ACC112 (cell line): ENCODE measurements around the gene KAT6B.
A peak's percentile ranks its signal among the peaks of the same experiment; 100 is the strongest.

Experiments
- H2AFZ ChIP-seq: fragments of 200-600 bp; sonication (generic); one replicate; pipeline ENCODE4 v1.6.0; 2017; ENCODE audit warnings: antibody characterized with exemption, low read length; ENCODE audit not compliant: unreplicated experiment
- H3K27ac ChIP-seq: fragments of 200-600 bp; sonication (generic); 2 replicates; pipeline ENCODE4 v1.5.1; 2014; ENCODE audit warnings: low read depth, mild to moderate bottlenecking, antibody characterized with exemption, low read length, moderate library complexity
- H3K27me3 ChIP-seq: fragments of 200-600 bp; sonication (generic); 2 replicates; pipeline ENCODE4 v1.6.1; 2014; ENCODE audit warnings: mild to moderate bottlenecking, antibody characterized with exemption, low read length, moderate library complexity, mixed read lengths; ENCODE audit not compliant: insufficient read depth
- H3K36me3 ChIP-seq: fragments of 200-600 bp; sonication (generic); 2 replicates; pipeline ENCODE4 v1.6.1; 2016; ENCODE audit warnings: mild to moderate bottlenecking, antibody characterized with exemption, low read length, moderate library complexity, mixed read lengths; ENCODE audit not compliant: insufficient read depth
- H3K4me1 ChIP-seq: fragments of 200-600 bp; sonication (generic); one replicate; pipeline ENCODE4 v1.6.1; 2016; ENCODE audit warnings: low read length, mixed read lengths; ENCODE audit not compliant: insufficient read depth, unreplicated experiment, control insufficient read depth
- H3K4me3 ChIP-seq: fragments of 200-600 bp; sonication (generic); 2 replicates; pipeline ENCODE4 v1.5.1; 2014; ENCODE audit warnings: mild to moderate bottlenecking, low read depth, low read length
- H3K79me2 ChIP-seq: fragments of 200-600 bp; sonication (generic); one replicate; pipeline ENCODE4 v1.6.0; 2016; ENCODE audit warnings: low read length; ENCODE audit not compliant: control insufficient read depth, unreplicated experiment, insufficient read depth

Gene KAT6B

DNA sequence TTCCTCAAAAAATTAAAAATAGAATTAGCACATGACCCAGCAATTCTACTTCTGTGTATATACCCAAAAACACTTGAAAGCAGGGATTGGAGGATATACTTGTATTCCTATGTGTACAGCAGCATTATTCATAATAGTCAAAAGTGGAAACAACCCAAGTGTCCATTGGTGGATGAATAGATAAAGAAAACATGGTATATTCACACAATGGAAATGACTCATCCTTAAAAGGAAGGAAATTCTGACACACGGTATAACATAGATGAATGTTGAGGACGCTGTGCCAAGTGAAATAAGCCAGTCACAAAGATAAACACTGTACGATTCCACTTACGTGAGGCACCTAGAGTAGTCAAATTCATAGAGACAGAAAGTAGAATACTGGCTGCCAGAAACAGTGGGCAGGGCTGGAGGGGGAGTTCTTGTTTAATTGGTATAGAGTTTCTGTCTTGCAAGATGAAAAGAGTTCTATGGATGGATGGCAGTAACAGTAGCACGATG is 26.6 kb upstream of the KAT6B start:
- Histone ChIP-seq H3K36me3 (no peaks in the 10 kb centered on the region), H3K79me2 (no peaks in the 10 kb centered on the region), H3K27me3 (no peaks in the 10 kb centered on the region), H3K4me1 (peaks cover 7% of the 10 kb centered on the region), H3K27ac (peak overlapping the region; percentile 75), H3K4me3 (no peak overlapping the region), H2AFZ (no peak overlapping the region)

DNA sequence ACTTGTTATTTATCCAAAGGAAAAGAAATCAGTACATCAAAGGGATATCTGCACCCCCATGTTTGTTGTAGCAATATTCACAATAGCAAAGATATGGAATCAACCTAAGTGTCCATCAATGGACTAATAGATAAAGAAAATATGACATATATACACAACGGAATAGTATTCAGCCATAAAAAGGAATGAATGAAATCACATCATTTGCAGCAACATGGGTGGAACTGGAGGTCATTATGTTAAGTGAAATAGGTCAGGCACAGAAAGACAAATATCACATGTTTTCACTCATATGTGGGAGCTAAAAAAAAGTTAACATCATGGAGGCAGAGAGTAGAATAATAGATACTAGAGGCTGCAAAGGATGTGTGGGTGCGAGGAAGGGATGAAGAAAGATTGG is 25.0 kb upstream of the KAT6B start:
- Histone ChIP-seq H3K4me3 (no peak overlapping the region), H2AFZ (no peak overlapping the region), H3K79me2 (no peaks in the 10 kb centered on the region), H3K27ac (no peak overlapping the region), H3K4me1 (peaks cover 7% of the 10 kb centered on the region), H3K27me3 (no peaks in the 10 kb centered on the region), H3K36me3 (no peaks in the 10 kb centered on the region)

DNA sequence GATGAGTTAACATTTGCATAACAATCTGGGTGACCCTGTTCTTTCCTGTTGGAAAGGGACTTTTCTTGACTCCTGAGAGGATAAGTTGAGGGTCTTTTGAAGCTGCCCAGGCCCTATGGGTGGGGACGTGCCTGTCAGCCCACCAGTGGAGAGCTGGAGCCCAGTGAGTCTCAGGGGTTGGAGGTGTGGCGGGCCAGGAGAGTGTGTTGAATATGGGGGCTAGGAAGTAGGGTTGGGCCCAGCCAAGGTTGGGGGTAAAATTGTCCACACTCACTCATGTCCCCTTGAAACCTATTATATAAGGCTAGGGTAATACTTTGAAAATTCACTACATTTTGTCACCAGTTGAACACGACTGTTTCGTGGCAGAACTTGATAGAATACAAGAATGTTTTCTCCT is 17.9 kb upstream of the KAT6B start:
- H3K4me3 ChIP-seq = no peak overlapping the region
- no peaks in the 10 kb centered on the region for H3K36me3 ChIP-seq
- no peak overlapping the region for H2AFZ ChIP-seq
- no peaks in the 10 kb centered on the region for H3K27me3 ChIP-seq
- no peaks in the 10 kb centered on the region for H3K4me1 ChIP-seq
- no peaks in the 10 kb centered on the region for H3K79me2 ChIP-seq
- no peak overlapping the region for H3K27ac ChIP-seq

DNA sequence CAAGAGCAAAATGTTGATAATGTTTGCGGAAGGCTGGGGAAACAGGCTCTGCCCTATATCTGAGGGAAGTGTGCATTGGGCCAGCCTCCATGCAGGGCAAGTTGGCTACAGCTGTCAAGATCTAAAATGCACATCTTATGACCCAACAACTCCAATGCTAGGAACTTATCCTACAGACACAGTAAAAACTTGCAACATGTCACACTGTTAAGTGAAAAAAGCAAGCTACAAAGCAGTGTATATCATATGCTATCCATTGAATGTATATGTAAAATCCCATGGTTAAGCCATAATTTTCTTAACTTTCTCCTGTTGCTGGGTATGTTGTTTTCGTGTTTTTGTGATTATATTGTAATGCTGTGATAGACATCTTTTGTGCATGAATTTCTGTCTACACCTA is 16.3 kb upstream of the KAT6B start:
- Histone ChIP-seq H3K27ac (no peak overlapping the region), H3K27me3 (no peaks in the 10 kb centered on the region), H3K4me1 (no peaks in the 10 kb centered on the region), H2AFZ (no peak overlapping the region), H3K79me2 (no peaks in the 10 kb centered on the region), H3K4me3 (no peak overlapping the region), H3K36me3 (no peaks in the 10 kb centered on the region)

DNA sequence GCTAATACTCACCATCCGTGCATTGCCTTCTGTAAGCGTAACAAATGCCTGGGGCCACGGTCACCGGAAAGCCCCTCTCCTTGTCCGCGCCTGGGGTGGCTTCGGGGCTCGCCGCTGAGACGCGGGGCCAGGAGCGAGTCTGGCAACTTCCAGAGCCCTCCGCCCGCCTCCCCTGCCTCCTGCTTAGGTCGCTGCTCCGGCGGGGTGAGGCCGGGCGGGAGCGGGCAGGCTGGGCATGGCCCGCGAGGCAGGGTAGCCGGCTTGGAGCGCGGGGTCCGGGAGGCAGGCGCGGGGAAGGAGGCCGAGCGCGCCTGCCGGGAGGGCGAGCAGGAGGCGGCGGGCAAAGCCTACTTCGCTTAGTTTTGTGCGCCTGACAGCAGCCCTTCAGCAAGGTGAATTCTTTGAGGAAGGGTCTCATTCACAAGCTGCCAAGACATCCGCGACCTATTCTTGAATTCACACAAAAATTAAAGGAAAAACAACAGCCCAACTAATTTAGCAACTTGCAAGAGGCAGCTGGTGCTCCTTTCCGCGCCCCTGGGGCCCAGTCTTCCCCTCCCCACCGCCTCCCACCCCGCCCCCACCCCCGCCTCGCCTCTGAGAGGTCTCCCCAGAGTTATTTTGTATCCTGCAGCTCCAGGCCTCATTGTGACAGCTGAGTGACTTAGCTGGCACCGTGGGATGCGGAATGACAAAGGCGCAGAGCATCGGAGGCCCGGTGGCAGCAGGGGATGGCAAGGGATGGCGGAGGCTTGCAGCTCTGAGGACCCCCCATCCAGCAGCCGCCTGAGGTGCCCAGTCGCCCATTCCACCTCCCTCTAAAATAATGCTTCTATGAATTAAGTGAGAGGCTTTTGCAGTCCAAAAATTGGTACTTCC is 12.8 kb upstream of the KAT6B start:
- no peak overlapping the region for H2AFZ ChIP-seq
- H3K79me2 ChIP-seq = no peaks in the 10 kb centered on the region
- H3K4me3 ChIP-seq = no peak overlapping the region
- H3K27me3 ChIP-seq = no peaks in the 10 kb centered on the region
- H3K36me3 ChIP-seq = no peaks in the 10 kb centered on the region
- H3K27ac ChIP-seq = no peak overlapping the region
- no peaks in the 10 kb centered on the region for H3K4me1 ChIP-seq

DNA sequence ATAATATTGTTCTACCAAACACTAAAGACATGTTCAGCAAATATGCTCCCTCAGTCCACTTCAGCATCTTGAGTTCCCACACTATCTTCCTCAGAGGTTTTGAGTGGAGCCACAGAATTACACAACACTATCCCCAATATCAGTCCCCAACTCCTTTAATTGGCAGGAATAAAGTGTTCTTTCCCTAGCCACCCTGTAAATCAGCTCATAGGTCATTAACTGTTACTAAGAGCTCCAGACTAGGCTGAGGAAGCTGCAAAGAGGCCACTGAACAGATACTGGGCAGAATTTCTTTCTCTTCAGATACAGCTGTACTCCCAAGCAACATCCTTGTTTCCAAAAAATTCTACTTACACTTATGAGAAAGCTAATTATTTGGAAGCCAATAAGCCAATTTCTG is 11.6 kb upstream of the KAT6B start:
- Histone ChIP-seq H2AFZ (no peak overlapping the region), H3K36me3 (no peaks in the 10 kb centered on the region), H3K4me3 (no peak overlapping the region), H3K27ac (no peak overlapping the region), H3K79me2 (no peaks in the 10 kb centered on the region), H3K27me3 (no peaks in the 10 kb centered on the region), H3K4me1 (no peaks in the 10 kb centered on the region)

DNA sequence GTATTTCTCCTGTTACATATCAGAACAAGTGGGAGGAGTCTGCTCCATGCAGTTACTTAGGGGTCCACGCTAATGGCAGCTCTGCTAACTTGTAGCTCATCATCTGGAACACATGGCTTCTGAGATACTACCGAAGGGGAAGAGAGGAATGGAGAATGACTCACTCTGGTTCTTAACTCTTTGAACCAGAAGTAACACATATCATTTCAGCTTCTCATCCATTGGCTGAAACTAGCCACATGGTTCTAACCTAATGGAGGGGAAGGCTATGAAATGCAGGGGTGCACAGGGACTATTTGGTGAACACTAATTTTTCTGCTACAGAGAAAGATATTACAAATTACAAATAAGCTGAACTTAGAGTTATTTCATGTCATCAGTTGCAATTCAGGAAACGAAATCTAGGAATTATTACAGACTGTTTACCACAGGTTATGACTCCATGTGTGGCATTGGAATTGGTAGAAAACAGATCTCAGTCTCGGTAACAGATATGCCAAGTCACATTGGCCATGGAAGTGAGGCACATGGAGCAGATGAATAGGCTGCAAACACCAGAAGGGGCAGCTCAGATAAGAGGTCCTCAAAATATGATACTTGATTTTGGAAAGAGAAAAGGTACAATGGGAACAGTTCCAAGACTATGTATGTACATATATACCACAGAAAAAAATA is 9.4 kb upstream of the KAT6B start:
- no peak overlapping the region for H3K4me3 ChIP-seq
- H2AFZ ChIP-seq = no peak overlapping the region

DNA sequence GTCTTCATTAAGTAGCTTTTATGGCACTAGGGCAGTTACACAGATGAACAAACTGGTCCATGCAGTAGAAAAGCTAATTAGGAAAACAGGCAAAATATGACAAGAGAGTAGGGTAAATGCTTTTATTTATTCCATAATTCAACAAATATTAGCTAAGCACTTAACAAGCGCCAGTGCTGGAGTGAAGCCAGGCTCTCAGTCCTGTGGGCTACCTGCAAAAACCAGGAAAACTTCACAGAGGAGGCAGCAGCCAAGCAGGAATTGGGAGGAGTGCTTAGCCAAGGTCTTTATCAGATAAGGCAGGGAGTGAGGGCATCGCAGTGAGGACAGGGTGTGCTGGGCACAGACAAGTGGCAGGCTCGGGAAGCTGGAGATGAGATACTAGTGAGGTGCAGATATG is 4.9 kb upstream of the KAT6B start:
- Histone ChIP-seq H3K27ac (no peak overlapping the region), H3K36me3 (no peaks in the 10 kb centered on the region), H3K79me2 (no peaks in the 10 kb centered on the region), H3K4me3 (no peak overlapping the region), H2AFZ (no peak overlapping the region), H3K4me1 (peaks cover 21% of the 10 kb centered on the region), H3K27me3 (no peaks in the 10 kb centered on the region)

More for the DNA sequence above, 9.4 kb upstream of the KAT6B start:
- Histone ChIP-seq H3K27ac (no peak overlapping the region), H3K4me1 (peaks cover 4% of the 10 kb centered on the region), H3K79me2 (no peaks in the 10 kb centered on the region), H3K27me3 (no peaks in the 10 kb centered on the region), H3K36me3 (no peaks in the 10 kb centered on the region)

DNA sequence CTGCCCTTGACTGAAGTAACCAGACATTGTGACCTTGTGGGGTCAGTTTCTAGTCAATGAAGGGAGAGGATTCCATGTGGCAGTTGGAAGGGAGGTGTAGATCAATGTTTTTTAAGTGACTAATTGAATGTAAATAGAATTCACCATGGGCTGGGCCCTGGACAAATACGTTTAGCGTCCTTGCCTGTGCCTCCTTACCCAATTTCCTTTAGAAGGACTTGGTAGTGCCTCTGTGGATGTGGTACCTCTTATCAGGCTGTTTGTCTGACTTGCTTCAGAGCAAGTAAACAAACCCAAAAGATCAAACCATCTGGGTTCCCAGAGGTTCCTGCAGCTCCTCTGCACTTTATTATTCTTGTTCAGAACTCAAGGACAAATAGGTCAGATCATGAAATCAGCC is 4.3 kb upstream of the KAT6B start:
- peak overlapping the region; percentile 27 for H2AFZ ChIP-seq
- peaks cover 22% of the 10 kb centered on the region for H3K4me1 ChIP-seq
- H3K27ac ChIP-seq = peak overlapping the region; percentile 61
- peaks cover 1% of the 10 kb centered on the region for H3K79me2 ChIP-seq
- H3K36me3 ChIP-seq = no peaks in the 10 kb centered on the region
- H3K27me3 ChIP-seq = no peaks in the 10 kb centered on the region
- no peak overlapping the region for H3K4me3 ChIP-seq

DNA sequence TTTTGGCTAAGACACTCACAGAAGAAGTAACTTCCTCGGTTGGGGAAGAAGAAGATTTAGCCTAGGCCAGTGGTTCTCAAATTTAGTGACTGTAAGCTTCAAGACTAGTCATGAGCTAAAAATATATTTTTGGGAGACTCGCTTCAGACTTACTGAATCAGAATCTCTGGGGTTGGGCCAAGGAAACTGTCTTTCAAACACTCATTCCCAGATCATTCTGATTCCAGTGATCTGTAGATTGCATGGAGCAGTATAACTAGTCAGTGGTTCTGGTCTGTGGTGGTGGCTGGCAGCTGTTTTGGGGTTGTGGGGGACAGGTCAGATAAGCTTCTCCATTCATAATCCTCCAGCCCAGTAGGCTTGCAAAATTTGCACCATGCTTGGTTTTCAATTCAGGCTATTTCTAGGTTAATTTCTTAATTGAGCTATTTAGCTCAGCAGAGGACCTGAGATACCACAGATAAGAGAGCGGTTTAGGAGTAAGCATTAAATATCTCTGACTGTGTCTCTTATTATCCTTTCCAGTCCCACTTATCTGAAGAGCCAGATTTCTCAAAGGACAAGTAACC is 3.8 kb upstream of the KAT6B start:
- H3K27ac ChIP-seq = peak overlapping the region; percentile 61

More for the DNA sequence above, 3.8 kb upstream of the KAT6B start:
- peaks cover 6% of the 10 kb centered on the region for H3K79me2 ChIP-seq
- H3K27me3 ChIP-seq = no peaks in the 10 kb centered on the region
- no peak overlapping the region for H3K4me3 ChIP-seq
- peak overlapping the region; percentile 27 for H2AFZ ChIP-seq
- peaks cover 27% of the 10 kb centered on the region for H3K4me1 ChIP-seq
- H3K36me3 ChIP-seq = no peaks in the 10 kb centered on the region
